Stimulated activated CD4-positive, alpha-beta T cell treated with anti-CD3 and anti-CD28 coated beads, Interleukin-1b, Interleukin-23, amount 100 ng/mL, for 1 hour (primary cell): ENCODE data around the gene ZBTB1.
"Not testable (repeated sequence)": the region's sequence is repeated elsewhere in the genome, so short reads cannot be mapped to it uniquely, and the experiment has no call there.

Experiments used
- DNase-seq, 2 donors: peaks; one replicate each; pipeline ENCODE4 v3.0.0-alpha.2; 2020; ENCODE audit warnings: low read depth in 2 of 2

Gene ZBTB1

DNA sequence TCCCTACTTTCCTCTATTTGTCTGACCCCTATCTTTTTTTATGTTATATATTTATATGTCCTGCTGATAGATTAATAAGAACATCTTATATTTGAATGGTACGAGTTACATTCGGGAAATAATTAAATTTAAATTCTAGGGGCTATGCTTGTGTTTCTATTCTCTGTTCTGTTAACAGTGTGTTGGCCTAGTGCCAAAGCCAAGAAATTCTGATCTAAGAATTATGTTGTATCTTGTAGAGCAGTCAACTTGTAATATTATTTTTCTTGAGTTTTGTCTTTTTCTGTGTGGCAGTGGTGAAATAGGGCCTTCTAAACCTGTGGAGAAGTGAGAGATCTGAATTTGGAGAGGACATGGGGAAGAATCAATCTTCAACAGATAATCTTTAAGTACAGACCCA lies 27.0 kb downstream of the ZBTB1 start:
- DNase-seq = no peak

DNA sequence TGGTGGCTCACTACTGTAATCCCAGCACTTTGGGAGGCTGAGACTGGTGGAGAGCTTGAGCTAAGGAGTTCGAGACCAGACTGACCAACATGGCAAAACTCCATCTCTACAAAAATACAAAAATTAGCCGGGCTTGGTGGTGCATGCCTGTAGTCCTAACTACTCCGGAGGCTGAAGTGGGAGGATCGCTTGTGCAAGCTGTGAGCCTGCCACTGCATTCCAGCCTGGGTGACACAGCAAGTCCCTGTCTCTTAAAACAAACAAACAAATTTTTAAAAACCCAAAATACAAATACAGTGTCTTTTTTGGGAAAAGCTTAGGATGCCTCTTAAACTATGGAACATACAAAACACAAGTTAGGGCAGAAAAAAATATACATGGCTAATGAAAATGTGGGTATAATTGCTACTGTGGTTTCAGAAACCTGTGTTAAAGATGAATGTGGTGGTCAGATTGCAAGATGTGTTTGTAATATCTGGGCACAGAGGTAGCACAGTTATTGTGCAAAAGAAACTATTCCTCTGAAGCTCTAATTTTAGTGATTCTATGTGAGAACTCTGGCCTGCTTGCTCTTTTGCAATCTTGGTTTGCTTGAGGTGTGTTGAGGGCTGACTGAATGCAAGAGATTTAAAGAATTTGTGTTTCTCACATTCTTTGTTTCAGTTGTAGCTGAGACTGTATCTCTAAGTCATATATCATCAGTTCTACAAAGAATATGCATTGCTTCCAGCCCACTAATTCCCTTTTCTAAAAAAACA lies 32.1 kb downstream of the ZBTB1 start:
- DNase-seq = no peak

DNA sequence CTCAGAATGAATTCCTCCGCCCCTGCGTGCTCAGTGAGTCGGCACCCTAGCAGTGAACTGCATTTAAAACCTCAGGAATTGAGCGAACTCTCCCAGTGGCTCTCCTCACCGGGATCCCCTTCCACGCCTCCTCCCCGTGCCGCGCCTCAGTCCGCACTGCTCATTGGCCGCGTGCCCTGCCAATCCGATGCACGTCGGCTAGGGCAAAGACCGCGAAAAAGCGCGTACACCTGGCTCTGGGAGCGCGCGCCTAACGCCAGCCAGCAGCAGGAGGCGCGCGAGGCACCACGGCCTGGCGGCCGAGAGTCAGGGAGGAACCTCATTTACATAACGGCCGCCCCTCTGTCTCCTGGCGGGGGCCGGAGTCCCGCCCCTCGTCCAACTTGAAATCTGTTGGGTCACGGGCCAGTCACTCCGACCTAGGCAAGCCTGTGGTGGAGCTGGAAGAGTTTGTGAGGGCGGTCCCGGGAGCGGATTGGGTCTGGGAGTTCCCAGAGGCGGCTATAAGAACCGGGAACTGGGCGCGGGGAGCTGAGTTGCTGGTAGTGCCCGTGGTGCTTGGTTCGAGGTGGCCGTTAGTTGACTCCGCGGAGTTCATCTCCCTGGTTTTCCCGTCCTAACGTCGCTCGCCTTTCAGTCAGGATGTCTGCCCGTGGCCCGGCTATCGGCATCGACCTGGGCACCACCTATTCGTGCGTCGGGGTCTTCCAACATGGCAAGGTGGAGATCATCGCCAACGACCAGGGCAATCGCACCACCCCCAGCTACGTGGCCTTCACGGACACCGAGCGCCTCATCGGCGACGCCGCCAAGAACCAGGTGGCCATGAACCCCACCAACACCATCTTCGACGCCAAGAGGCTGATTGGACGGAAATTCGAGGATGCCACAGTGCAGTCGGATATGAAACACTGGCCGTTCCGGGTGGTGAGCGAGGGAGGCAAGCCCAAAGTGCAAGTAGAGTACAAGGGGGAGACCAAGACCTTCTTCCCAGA lies 35.9 kb downstream of the ZBTB1 start, which contains the start of gene HSPA2:
Gene HSPA2, plus strand, starts transcription at position 534 of the 995 bp plus-strand sequence. Its CDS starts 109 bp downstream, at position 643.
- DNase-seq = peak; percentile 78 to 89

DNA sequence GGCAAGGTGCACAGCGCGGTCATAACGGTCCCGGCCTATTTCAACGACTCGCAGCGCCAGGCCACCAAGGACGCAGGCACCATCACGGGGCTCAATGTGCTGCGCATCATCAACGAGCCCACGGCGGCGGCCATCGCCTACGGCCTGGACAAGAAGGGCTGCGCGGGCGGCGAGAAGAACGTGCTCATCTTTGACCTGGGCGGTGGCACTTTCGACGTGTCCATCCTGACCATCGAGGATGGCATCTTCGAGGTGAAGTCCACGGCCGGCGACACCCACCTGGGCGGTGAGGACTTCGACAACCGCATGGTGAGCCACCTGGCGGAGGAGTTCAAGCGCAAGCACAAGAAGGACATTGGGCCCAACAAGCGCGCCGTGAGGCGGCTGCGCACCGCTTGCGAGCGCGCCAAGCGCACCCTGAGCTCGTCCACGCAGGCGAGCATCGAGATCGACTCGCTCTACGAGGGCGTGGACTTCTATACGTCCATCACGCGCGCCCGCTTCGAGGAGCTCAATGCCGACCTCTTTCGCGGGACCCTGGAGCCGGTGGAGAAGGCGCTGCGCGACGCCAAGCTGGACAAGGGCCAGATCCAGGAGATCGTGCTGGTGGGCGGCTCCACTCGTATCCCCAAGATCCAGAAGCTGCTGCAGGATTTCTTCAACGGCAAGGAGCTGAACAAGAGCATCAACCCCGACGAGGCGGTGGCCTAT lies 36.8 kb downstream of the ZBTB1 start:
- no peak for DNase-seq

DNA sequence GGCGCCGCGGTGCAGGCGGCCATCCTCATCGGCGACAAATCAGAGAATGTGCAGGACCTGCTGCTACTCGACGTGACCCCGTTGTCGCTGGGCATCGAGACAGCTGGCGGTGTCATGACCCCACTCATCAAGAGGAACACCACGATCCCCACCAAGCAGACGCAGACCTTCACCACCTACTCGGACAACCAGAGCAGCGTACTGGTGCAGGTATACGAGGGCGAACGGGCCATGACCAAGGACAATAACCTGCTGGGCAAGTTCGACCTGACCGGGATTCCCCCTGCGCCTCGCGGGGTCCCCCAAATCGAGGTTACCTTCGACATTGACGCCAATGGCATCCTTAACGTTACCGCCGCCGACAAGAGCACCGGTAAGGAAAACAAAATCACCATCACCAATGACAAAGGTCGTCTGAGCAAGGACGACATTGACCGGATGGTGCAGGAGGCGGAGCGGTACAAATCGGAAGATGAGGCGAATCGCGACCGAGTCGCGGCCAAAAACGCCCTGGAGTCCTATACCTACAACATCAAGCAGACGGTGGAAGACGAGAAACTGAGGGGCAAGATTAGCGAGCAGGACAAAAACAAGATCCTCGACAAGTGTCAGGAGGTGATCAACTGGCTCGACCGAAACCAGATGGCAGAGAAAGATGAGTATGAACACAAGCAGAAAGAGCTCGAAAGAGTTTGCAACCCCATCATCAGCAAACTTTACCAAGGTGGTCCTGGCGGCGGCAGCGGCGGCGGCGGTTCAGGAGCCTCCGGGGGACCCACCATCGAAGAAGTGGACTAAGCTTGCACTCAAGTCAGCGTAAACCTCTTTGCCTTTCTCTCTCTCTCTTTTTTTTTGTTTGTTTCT lies 37.6 kb downstream of the ZBTB1 start:
- no peak for DNase-seq

DNA sequence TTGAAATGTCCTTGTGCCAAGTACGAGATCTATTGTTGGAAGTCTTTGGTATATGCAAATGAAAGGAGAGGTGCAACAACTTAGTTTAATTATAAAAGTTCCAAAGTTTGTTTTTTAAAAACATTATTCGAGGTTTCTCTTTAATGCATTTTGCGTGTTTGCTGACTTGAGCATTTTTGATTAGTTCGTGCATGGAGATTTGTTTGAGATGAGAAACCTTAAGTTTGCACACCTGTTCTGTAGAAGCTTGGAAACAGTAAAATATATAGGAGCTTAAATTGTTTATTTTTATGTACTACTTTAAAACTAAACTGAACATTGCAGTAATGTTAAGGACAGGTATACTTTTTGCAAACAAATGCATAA lies 38.2 kb downstream of the ZBTB1 start:
- DNase-seq = no peak

DNA sequence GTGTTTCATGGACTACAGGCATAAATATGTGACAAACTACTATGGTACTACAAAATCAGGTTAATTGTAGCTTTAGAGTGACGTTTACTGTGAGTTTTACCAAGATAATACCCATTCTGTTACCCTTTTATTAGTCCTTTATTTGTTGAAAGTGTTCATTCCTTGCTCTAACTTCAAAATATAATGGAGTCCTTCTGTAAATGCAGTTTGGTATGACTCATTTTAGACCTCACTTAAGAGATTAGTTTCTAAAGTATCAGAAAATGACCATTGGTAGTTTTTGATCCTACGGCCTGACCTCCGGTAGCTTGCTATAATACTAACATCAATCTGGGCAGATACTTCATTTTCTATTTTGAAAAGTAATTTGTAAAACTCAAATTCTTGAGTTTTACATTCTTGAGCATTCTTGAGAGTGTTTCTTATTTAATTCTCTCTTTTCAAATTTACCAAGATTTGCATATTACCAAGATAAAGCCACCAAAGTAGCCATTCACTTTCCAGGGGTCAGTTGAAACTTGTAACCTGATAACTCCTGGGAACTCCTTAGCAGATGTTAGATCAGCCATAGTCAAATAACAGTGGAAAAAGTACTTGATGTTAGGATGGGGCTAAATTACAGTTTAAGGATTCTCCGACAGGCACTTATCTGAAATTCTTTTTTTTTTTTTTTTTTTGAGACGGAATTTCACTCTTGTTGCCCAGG lies 40.2 kb downstream of the ZBTB1 start:
- DNase-seq = no peak

DNA sequence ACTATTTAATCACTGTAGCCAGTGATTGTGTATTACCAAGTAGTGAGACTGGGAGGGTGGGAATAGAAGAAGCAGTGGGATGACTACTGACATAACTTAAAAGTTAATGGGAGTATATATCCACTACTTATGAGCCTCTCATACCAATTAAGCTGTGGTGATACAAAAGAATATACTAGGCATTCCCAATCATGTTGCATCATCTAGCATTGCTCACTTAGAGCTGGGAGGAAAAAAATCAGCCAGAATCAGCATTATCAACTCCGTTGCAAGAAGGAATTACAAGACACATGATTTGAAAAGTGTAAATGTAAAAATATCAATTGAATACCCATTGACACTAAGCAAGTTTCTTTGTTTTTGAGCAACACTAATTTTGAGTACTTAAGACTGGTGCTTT lies 44.4 kb downstream of the ZBTB1 start:
- no peak for DNase-seq

DNA sequence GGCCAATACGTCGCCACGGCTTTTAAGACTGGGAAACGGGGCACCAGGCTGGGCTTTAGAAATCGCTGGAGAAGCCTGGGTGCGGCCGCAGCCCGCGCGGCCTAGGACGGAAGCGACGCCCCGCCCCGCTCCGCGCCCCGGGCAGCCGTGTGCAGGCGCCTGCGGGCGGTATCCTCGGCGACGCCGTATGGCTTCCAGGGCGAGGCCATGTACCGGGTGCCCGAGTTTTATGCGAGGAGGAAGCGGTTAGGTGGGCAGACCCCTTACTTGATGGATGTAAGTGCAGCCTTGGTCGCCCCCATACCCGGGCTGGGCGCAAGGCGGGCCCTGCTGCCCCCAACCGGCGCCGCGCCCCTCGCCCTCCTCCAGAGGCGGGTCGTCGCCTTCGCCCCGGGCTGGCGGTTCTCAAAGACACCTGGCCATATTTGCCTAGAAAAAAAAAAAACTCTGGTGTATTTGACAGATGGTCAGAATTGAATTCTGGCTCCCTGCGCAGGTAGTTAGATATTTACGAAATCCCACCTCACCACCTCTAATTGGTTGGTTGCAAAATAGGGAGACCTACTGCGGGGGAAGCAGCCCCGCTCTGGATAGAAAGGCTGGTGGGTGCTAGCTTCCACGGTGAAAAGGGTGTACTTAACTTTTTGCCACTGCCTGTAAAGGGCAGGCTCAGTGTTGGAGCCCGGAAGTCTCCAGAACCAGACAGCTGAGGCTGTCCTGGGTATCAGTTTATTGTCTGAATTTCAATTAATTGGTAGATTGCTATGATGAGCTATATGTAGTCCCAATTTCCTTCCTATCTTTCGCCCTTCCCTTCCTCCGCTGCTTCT lies 45.4 kb downstream of the ZBTB1 start, which contains the start of gene PPP1R36:
Gene PPP1R36, plus strand, starts transcription at position 171 of the 830 bp plus-strand sequence. Its CDS starts 37 bp downstream, at position 208.
- no peak for DNase-seq

DNA sequence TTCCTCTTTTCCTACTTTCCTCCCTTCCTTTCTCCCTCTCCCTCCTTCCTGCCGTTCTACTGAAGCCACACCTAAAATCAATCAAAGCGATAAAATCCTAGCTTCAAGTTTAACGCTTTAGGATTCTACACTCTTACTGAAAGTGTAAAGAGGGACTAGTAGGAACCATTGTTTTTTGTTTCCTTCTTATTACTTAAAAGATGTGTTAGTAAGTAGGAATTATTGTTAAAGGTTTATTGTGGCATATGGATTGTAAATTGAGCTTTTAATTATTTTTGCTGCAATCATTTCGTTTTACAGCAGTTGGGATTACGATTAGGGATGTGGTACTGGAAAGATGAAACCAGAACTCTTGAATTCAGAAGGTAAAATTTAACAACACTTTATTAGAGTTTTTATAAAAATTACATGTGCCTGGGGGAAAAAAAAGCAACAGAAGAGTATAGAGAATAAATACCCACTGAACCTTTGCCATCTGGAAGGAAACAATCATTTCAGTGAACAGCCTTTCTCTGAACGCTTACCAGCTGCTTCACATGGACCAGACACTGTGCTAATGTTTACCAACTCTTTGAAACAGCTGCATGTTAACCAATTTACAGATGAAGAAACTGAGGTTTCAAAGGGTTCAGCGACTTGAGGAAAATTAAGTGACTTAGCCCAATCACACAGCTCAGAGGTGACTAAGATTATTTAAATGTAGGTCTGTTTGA lies 46.2 kb downstream of the ZBTB1 start:
- no peak for DNase-seq

DNA sequence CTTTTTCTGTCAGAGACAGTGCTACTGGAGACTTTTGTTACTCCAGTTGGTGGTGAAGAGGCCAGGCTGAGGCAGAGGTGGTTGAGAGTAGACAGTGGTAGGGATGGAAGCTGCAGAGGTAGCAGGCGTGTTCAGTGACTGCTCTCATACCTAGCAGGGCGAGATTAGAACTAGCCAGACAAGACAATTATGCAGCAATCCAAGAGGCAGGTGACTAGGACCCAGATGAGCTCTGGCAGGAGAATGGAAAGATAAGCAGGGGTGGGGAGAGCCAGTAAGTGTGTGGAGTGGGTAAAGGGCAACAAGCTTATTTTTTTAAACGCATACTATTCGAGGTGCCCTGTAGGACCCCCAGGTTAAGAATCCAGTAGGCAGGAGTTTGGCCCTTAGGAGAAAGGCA lies 50.0 kb downstream of the ZBTB1 start:
- no peak for DNase-seq

DNA sequence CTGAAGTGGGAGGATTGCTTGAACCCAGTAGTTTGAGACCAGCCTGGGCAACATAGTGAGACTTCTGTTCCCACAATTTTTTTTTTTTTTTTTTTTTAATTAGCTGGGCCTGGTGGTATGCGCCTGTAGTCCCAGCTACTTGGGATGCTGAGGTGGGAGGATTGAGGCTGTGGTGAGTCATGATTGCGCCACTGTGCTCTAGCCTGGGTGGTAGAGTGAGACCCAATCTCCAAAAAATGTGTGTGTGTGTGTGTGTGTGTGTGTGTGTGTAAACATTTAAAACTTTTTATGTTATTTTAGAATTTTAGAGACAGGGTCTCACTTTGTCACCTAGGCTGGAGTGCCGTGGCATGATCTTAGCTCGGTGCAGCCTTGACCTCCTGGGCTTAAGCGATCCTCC lies 52.0 kb downstream of the ZBTB1 start:
- DNase-seq = no peak

DNA sequence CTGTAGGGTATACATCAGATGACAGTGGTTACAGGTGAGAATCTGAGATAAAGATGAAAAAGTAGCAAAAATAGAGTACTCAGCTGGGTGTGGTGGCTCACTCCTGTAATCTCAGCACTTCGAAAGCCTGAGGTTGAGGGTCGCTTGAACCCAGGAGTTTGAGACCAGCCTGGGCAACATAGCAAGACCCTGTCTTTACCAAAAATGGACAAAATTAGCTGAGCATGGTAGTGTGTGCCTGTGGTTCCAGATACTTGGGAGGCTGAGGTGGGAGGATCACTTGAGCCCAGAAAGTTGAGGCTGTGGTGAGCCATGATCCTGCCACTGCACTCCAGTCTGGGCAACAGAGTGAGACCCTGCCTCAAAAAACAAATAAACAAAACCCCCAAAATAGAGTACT lies 53.6 kb downstream of the ZBTB1 start:
- DNase-seq = not testable (repeated sequence)

DNA sequence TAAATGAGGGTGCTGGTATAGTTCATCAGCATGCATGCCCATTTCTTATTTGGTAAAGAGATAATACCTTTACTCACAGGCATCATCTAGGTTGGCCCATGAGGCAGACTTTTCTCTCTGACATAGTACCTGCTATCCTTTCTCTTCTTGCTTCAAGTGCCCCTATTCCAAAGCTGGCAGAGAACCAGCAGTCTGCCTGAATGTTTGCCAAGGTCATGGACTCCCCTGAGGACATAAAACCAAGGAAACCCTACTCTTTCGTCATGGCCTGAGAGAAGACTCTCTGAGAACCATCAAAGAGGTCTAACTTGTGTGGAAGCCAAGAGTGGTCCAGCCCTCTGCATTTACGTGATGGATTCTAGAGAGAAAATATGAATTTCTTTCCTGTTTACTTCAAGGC lies 57.1 kb downstream of the ZBTB1 start:
- no peak for DNase-seq

DNA sequence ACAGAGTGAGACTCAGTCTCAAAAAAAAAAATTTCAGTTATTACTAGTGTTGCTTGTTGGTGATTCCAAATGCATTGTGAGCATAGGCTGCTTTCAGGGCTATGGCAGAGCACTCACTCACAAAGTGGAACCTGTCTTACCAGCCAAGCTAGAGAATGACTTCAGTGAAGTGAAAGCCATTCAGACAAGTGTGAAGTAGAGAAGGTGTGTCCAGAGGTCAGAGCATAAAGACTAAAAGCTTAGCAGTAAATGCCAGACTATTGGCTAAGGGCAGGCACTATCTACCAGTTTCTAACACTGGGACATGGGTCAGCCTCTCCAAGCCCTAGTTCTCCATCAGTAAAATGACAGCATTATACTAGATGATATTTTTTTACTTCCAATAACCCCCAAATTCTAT lies 57.9 kb downstream of the ZBTB1 start:
- DNase-seq = no peak

DNA sequence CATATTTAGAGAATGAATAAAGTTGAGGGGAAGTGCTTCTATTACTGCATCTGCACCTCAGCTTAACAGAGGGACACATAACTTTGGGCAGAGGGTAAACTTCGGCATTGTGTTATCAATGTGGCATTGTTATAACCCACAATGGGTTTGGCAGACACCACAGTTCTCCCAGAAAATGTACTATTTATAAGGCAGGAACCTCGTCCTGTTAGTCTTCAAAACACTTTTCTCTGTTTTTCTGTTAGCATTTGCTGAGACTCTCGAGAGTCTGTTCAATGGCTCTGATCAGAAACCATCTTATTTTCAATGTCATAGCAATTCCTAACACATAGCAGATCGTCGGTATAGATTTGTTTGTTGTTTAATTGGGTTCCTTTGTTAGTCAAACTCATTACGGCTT lies 59.1 kb downstream of the ZBTB1 start:
- DNase-seq = no peak

DNA sequence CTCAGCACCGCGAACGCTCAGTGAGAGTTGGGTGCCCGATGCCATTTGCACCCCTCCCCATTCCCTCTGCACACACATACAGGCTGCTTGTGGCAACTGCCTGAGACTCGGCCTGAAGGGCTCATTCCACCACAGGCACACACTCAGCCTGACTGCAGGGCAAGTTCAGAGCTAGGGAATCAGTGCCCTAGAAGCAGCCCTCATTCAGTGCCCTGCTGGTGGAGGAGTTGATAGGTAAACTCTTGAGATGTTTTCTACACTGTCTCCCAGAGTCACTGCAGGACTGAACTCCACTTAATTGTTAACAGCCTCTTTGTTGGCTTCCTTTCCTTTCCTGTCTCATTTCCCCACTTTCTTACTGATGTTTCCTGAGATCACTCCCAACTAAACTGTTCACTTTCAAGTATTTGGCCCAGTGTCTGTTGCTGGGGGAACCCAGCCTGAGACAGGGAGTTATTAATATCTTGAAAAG lies 62.1 kb downstream of the ZBTB1 start:
- no peak for DNase-seq

DNA sequence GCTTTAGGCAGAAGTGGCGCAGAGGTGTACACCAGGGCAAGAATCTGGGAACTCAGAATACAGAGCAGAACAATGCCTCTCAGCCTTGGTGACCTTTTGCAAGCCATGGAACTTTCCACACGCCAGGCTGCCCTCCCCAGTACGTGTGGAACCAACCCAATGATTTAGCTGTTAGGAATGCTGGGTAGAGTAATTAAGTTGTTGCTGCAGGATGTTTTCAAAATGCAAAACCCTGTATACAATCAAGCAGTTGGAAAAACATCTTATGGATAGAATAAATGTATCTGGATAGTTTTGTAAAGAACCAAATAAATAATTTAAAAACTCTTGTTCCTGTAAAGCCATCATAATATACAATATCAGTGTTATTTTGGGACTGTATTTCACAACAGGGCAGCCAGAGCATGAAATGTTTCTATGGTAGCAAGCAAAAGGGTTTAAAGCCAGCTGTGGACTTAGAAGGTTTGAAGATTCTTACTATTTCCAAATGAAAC lies 64.6 kb downstream of the ZBTB1 start:
- no peak for DNase-seq

DNA sequence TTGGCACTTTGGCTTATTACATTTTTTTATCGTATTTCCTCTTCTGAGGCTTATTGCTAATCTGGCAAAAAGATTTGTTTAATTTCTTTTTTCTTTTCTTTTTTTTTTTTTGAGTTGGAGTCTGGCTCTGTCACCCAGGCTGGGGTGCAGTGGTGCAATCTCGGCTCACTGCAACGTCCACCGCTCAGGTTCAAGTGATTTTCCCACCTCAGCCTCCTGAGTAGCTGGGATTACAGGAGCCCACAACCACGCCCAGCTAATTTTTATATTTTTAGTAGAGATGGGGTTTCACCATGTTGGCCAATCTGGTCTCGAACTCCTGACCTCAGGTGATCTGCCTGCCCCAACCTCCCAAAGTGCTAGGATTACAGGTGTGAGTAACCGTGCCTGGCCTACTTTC lies 65.1 kb downstream of the ZBTB1 start:
- DNase-seq = not testable (repeated sequence)
